ENCODE measurements around the gene VPS33B.

Gene VPS33B

GRCh38 chr15:90952901-90953677 is 69.3 kb downstream of the VPS33B start:
- DNase-seq (ENCODE audit: low read depth in 1 of 2, low spot score in 1 of 2): no peak

GRCh38 chr15:90950676-90951075 is 71.7 kb downstream of the VPS33B start:
- no peak for DNase-seq (ENCODE audit: low read depth in 1 of 2, low spot score in 1 of 2)

GRCh38 chr15:90949979-90950675 is 72.3 kb downstream of the VPS33B start:
- DNase-seq (ENCODE audit: low read depth in 1 of 2, low spot score in 1 of 2): no peak

Measured in stimulated activated CD4-positive, alpha-beta T cell treated with anti-CD3 and anti-CD28 coated beads, Interleukin-15, amount 100 ng/mL, for 1 hour (primary cell).